GM21447 (cell line): Measurements from ENCODE around the gene RPAP3.

Source experiments
- ATAC-seq: cut with Tn5 transposase; IDR thresholded peaks from one replicate; pipeline ENCODE4 v1.9.1; 2021; ENCODE audit not compliant: unreplicated experiment

RPAP3 gene

GRCh38 chr12:47743311-47743860 is 37.6 kb upstream of the RPAP3 start:
- no peak for ATAC-seq

DNA sequence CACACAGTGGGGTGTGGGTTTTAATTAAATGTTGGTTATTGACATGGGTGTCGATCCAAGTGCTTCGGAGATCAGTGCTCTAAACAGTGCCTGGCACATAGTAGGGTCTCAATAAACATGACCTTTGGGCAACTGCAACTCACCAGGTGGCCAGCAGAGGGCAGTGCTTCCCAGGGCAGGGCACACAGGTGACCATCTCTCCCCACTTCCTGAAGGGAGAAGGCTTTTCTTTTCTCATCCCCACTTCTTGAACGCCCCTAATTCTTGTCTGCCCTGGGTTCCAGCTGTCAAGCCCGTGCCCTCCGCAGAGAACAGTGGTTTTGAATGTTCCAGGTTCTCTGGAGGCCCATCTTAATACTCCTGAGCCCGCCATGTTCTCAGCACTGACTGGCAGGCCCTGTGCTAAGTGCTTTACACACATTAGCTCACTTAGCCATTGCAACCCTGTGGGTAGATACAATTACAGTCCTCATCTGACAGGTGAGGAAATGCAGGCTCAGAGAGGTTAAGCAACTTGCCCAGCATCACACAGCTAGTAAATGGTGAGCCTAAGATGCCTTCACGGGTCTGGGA is 36.5 kb upstream of the RPAP3 start:
- ATAC-seq = no peak

DNA sequence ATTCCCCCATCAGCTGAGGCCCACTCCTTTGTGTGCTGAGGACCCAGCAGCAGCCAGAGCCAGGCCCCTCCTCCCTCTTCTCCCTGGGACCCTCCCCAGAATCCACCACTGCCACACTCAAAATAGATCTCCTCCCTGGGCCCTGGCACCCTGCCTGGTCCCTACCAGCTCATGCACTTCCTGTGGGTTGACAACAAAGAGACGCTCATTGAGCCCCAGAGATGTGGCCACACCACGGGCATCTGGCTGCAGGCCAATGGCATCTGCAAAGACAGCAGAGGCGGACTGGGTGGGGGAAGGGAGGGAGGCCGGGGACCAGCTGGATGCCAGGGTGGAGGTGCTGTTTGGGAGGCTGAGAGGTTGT is 35.5 kb upstream of the RPAP3 start:
- ATAC-seq = peak; percentile 36

DNA sequence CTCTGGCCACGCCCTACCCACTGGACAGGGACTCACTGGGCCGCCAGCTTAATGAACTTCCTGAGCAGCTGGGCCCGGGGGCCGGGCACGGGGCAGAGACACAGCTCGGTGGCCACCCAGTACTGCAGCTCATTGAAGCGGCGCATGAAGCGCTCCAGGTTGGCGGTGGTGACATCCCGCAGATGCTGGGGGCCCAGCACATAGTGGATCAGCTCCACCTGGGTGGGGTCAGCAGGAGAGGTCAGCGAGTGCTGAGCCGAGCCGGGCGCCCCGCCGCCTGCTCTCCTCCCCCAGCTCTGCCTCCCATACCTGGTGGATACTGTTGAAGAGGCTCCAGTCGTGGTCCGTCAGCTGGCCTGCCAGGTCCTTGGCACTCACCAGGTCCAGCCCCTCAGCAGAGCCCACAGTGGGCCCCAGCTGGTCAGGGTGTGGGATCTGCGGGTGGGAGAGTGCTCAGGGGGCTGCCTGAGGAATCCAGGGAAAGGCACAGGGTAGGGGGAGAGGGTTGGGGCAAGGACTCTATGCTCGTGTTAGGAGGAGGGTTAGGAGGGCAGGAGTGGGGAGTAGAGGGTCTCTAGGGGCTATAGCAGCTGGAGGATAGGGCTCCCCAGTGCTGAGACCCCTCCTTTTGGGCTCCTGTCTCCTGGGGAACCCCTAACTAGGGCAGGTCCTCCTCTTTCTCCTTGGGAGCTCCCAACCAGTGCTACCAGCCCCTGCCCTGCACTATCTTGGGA is 34.9 kb upstream of the RPAP3 start:
- peak; percentile 60 for ATAC-seq

DNA sequence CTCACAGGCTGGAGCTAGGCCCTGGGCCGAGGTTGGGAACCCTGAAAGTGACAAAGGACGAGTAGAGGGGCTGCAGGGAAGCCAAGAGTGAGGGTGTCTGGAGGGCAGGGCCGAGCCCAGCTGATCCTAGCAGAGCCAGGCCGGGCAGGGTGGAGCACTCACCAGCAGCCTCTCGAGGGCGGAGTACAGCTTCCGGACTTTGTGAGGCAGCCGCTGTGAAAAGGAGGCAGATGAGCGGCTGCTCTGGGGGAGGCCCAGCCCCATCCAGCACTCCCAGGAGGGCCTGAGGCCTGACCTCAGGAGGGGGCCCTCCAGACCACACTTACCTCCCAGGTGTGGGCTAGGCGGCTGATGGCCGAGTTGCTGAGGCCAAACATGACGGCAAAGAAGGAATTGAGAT is 34.1 kb upstream of the RPAP3 start:
- ATAC-seq = peak; percentile 47

- no peak for ATAC-seq
These were observed 33.5 kb upstream of the RPAP3 start for GRCh38 chr12:47739297-47739696.

DNA sequence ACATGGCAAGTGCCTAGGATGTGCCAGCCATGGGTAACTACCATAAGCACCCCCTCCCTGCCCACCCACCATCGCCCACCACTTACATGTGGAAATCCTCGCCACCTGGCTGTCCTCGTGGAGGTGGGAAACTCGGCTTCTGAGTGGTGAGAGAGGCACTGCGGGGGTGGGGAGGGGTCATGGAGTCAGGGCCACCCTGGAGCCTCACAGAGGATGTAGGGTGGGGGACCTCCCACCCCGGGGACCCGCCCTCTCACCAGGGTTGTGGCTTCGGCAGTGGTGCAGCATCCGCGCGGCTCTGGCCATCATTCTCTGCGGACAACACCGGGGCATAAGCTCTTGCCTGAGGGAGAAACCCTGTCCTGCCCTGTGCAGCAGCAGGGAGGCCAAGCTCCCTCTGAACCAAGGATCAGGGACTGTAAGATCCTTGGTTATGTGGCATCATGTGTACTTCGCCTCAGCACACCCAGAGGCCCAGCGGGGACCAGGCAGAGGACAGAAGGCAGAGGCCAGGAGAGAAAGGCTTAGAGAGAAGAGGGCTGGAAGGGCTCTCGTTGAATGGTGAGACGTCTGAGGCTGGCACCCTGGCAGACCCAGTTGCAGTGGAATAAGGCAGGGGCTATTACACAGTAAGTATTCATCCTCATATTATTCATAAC is 32.2 kb upstream of the RPAP3 start:
- ATAC-seq = no peak

DNA sequence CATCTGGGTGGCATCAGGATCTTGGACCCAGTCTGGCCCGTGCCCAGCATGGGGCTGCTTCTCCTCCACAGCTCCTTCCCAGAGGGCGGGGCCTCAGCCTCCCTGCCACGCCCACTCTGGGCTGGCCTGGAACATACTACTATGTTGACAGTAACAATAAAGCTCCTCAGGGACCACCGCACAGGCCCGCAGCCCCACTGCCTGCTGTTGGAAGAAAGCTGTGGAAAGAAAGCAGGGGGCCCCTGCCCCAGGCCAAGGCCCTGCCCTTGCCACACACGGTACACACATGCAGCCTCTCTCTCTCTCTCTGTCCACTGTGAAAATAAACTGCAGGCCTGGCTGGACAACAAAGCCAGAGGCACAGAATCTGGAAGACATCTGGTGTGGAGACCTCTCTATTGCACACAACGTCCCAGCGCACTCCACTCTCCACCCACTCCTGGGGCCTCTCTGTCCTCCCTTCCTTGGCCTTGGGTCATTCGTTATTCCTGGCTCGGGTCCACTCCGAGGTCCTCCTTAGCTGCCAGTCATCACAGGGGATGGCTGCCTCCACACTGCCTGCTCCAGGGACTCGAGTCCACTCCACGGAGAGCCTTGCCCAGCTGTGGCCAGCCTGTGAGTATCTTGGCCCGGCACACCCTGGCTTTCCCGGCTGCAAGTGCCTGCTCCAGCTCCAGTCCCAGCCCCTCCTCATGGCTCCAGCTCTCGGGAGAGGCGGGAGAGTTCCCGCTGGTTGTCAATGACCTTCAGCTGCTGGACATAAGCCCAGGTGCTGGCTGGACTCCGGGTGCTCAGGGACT is 31.2 kb upstream of the RPAP3 start:
- no peak for ATAC-seq

DNA sequence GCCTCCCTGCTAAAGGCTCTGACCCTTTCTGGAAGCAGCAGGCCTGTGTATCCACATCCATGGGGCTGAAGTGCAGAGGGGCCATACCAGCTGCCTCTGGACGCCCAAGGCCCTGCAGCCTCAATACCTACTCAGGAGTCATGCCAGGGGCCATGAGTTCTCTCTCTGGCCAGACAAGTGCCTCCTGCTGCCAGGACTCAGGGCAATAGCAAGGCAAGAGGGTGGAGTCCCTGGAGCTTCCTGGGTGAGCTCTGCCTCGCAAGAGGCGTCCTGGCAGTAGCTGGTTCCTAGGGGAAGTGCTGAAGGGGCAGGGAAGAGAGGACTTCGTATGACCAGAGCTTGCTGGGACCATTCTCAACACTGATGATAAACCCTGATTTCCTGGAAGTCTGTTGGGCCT is 30.4 kb upstream of the RPAP3 start:
- ATAC-seq = no peak

GRCh38 chr12:47735649-47736048 is 29.8 kb upstream of the RPAP3 start:
- no peak for ATAC-seq

- ATAC-seq = no peak
These were observed 29.1 kb upstream of the RPAP3 start for GRCh38 chr12:47734725-47735480.

GRCh38 chr12:47733142-47733541 is 27.3 kb upstream of the RPAP3 start:
- ATAC-seq = no peak

GRCh38 chr12:47732504-47732903 is 26.7 kb upstream of the RPAP3 start:
- ATAC-seq = no peak

- ATAC-seq = no peak
These were observed 25.9 kb upstream of the RPAP3 start for GRCh38 chr12:47731723-47732122.

DNA sequence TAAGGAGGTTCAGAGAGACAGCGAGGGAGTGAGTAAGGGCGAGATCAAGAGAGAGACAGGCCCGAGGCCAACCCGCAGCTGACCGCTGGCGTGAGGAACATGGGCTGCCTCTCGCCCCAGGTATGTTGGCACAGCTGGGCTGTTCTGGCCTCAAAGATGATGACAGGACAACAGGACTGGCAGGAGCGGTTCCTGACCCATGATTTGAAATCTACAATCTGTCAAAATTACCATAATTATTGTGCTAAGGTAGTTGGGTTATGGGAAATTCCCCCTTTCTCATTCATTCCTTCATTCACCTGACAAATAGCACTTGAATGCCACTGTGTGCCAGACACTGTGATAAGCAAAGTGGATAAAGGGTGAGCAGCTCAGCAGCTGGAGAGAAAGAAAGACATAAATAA is 24.5 kb upstream of the RPAP3 start:
- no peak for ATAC-seq

DNA sequence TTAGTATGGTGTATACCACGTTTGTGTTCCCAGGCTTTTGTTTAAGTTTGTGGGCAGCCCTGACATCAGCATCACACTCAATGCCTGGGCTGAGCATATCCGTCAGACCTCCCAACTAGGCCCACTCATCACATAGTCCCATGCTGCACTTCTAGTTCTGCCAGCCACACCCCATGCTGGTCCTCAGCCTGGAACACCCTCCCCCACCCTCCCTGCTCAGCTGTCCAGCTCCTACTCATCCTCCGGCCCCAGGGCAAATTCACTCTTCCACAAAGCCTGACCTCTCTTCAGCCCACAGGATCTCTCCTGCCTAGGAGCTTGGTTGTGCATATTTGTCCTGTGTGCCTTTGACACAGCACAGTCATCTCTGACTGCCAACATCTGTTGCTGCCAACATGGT is 23.4 kb upstream of the RPAP3 start:
- no peak for ATAC-seq

DNA sequence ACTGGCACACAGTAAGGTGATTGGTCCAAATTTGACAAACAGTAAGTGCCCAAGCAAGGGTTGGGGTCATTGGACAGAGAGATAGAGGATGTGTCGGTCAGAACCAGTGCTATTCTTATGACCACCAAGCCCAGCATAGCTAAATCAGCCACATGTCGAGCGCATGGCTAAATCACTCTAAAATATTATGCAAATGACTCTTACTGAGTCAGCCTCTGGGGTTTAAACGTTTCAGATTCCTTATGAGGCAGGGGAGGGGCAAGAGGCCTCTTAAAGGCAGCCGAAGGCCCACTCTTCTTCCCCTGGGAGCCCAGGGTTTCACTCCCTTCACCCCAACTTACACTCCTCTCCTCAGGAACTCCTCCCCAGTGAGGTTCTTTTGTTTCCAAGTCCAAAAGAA is 20.1 kb upstream of the RPAP3 start:
- ATAC-seq = peak; percentile 80

- ATAC-seq = no peak
These were observed 19.4 kb upstream of the RPAP3 start, which contains the start of gene ENDOU for GRCh38 chr12:47725091-47725772. Gene ENDOU (minus strand): TSS chr12:47725490. CDS start chr12:47725413, 77 bp downstream.

DNA sequence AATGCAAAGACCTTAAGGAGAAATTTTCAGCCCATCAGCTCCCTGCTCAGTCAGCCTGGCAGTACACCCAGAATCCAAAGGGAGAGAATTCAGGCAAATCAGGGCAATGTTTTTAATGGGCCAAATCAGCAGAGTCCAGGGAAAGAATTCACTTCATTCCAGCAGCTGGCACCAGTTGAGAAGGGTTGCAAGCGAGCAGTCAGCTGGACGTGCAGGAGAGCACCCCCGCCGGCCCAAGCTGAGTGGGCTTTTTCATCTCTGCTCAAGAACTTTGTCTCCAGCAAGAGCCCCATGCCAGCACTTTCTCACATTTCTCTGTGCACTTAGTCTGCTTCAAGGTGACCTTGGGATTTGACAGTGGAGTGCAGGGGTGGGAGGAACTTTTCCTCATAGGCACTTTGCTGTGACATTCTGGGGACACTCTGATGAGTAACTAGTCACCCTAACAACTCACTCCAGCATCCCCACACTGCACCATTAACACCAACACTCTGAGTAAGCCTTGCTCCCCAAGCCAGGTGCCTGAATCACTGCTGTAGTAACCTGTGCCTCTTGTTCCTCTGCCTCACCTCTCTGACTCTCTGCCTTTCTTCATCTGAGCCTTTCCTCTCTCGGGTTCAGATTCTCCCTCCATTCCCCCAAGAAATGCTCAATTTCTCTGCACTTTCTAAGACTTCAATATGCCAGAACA is 17.3 kb upstream of the RPAP3 start:
- ATAC-seq = no peak
